Stimulated activated CD4-positive, alpha-beta T cell treated with anti-CD3 and anti-CD28 coated beads, Interleukin-1b, Interleukin-23, amount 100 ng/mL, for 4 hours (primary cell): ENCODE results near the gene MRPS6.
A peak's percentile ranks its signal among the peaks of the same experiment; 100 is the strongest.

Source experiments
- DNase-seq, 2 donors: peaks; one replicate each; pipeline ENCODE4 v3.0.0-alpha.2; 2020; ENCODE audit warnings: low read depth in 2 of 2

MRPS6 gene

GRCh38 chr21:34100337-34100736 is 27.0 kb downstream of the MRPS6 start:
- DNase-seq = no peak

DNA sequence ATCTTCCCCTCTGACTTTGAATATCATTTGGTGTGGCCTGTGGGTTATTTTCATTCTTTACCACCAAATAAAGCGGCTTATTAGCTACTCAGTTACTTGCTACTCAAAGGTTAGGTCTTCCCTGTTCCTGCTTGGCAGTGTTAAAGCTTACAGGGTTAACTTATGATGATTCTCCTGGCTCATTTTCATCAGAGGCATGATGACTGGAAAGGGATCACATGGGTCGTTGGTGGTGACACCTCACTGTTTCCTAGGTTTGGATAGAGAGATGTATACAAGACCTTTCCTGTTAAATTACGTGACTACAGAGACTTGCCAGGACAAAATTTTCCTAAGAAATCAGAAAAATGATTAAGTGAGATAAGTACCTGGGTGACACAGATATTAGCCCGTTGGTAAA is 27.4 kb downstream of the MRPS6 start:
- DNase-seq = no peak

DNA sequence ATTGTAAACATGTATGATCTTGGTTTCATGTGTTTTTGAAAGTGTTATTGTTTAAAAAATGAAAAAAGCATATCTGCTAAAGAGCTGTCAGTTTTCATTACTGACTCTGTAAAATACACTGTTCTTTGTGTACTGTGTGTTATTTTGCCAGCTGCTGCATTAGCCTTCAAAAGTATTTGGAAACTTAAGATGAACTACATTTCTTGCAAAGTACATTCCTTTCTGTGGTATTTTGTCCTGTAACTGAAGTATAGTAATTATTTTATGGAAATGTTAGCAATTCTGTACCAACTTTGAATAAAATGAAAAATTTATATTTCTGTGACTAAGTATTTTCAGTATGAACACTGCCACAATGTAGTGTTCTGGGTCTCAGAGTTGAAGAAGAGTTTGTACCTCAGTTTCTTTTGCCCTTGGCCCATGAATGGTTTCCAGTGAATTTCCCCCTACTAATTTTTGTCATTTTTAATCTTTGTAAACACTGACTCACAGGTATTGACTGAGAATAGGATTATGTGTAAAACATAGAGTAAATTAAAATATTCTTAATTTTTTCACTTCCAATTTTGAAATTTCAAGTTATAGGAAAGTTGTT is 32.7 kb downstream of the MRPS6 start:
- DNase-seq = no peak

GRCh38 chr21:34107606-34108005 is 34.2 kb downstream of the MRPS6 start:
- DNase-seq = no peak

GRCh38 chr21:34109075-34109474 is 35.7 kb downstream of the MRPS6 start:
- no peak for DNase-seq

- no peak for DNase-seq
Measured at GRCh38 chr21:34110594-34111202, 37.3 kb downstream of the MRPS6 start.

GRCh38 chr21:34112316-34113033 is 39.1 kb downstream of the MRPS6 start:
- no peak for DNase-seq

DNA sequence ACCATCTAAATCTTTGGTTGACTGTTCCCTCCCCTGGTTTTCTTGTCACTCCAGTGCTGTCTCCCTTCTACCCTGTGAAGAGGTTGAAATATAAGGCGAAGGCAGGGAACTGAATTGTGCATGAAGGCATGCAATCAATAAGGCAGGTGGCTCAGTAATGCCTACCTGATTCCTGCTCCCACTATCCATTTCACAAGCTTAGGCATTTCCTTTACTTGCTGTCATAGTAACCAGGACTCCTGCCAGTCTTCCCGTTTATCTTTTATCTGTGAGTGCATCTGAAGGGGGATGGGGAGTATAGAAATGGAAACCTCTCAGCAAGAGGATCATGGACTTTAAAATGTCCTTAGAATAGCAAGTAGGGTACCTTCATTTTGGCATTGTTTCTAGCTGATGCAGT is 40.5 kb downstream of the MRPS6 start:
- no peak for DNase-seq

GRCh38 chr21:34115160-34115559 is 41.8 kb downstream of the MRPS6 start:
- DNase-seq = no peak

- no peak for DNase-seq
Measured at GRCh38 chr21:34116569-34116968, 43.2 kb downstream of the MRPS6 start.

DNA sequence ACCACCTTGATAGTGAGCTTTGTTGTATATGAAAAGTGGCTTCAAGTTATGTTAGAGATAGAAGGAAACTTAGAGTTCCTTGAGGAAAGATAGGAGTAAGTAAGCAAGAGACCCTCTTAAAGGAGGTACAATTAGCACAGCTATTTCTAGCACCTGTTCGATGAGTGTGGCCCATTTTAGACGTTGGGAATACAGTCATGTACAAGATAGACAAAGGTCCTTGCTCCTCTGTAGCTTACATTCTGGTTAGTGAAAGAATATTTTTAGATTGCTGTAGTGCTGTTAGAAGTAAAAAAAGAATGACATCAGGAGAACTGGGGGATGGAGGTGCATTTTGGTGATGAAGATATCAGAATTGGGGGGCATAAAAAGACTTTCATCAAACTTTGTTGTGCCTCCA is 47.5 kb downstream of the MRPS6 start:
- no peak for DNase-seq

- DNase-seq = no peak
Measured at GRCh38 chr21:34122047-34122446, 48.7 kb downstream of the MRPS6 start.

DNA sequence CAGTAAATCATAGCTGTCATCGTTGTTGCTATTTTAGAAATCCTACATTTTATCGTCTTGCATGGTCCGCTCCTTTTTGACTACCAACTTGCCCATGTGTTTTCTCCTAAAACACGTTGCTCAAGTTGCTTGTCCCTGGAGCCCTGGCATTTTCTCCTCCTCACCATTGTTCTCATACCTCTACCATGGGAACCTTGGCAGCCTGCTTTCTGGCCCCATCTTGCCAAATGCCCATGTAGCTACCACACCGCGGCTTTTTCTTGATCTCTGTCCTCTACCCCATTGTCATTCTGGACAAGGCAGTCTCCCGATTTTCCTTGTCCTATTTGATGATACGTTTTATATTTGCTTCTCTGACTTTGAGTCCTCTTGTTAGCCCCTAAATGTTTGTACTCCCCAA is 50.2 kb downstream of the MRPS6 start:
- no peak for DNase-seq

DNA sequence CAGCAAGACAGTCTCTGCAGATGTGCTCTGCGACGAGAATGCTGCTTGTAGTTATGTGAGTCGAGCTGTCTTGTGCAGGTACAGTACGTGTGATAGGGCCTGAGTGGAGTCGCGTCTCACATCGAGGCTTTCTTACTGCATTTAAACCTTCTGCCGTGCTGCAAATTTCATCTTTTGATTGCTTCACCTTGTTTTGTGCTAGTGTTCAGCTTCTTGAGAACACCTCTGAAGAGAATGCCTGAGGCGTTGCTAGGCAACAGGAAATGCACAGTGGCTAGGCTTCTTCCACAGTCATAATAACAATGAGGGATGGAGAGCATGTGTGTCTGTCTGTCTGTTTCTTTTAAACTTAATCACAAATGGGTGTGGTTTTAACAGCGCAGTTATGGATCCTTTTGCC is 52.9 kb downstream of the MRPS6 start:
- DNase-seq = no peak

DNA sequence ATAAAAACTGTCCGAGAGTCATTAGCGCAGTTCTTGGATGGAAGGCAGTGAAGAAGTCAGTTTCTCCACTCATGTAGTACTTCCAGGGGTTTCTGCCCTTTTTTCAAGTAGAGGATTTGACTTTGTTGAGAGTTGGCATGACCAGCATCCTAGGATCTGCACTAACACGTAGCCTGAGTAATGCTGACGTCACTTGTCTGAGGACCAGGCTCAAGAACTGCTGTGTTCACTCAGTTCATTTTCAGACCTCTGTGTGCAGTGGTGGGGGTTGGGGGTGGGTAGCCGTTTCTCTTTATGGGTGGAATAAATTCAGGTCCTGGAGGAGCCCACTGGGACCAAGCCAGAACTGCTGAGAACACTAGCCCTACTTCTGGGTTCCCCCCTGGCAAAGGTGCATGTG is 53.3 kb downstream of the MRPS6 start:
- no peak for DNase-seq

DNA sequence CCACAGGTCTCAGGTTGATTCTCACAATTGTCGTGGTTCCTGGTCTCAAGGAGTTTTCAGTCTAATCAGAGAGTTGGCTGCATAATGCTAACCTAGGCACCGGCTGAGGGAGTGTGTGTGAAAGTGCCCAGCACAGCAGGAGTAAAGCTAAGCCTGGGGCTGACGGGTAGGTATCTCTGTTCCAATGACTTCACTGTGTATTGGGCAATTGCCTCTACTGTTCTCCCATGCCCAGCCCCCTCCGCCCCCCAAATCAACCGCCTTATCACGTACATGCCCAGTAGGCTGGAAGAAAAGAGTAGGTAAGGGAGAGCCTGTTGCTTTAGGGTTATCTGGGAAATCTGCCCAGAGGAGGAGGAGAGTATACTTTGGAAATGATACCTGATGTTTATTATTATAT is 54.7 kb downstream of the MRPS6 start:
- DNase-seq = no peak

GRCh38 chr21:34128674-34129038 is 55.3 kb downstream of the MRPS6 start:
- no peak for DNase-seq

DNA sequence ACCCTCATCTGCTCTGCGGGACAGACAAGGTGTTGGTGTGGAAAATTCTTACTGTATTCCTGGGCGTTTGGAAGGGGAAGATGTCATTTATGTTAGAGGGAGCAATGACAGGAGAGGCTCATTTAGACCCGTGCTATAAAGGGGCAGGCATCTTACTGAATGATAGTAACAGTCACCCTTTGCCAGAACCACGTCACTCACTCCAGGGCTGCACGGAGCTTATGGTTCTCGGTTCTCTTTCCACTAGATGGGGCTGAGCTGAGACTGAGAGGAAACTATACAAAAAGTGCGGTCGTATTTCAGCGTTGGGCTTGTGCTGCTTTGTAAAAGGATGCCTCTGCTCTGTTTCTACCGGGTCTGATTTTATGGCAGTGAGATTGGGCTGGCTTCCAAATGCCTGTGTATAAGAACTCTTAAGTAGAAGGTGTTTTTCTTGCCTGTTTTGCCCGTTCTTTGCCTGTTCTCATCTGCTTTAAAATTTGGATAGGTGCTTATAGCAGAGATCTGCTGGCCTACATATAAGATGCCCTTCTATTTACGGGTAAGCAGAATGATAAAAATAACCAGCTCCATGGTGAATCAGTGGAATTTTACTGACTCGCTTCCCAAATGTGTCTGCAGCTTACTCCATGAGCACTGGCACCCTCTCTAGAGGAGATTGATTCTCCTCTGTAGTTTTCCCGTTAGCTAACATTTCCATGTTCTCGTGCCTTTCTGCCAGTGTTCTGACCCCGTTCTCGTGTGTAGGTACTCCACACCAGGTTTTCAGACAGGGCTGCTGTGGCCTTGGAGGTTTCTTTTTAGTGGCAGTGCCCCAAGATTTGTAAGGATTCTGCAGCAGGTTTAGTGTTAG is 55.9 kb downstream of the MRPS6 start:
- DNase-seq = peak; percentile 39 to 48

GRCh38 chr21:34129901-34130715 is 56.7 kb downstream of the MRPS6 start:
- DNase-seq = no peak

DNA sequence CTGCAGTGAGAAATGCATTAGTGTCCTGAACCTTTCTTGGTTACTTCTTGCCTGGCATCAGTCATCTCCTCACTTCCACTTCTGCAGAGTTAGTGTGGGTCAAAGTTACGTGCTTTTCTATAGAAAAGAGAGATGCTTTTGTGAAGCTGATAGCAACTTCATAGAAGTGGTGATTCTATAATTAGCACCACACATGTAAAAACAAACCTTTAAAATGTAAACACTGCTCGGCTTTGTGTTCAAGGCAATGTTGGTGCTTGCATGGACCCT is 57.3 kb downstream of the MRPS6 start:
- no peak for DNase-seq

DNA sequence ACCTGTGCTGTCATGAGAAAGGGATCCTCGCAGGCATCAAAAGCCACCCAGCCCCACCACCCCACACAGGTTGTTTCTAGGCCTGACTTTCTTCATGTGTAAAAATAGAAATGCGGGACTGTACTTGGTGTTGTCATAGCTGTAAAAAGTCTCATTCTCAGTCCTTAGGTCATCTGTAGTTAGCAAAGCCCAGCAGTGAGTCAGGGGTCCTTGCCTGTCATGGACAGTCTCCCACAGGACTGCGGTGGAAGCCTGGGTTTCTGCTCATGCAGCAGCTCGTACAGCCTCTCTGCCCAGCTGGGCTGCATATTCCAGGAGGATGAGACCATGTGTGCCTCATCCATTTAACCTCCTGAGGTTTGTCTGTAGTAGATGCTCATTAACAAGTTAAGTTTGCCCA is 58.2 kb downstream of the MRPS6 start:
- no peak for DNase-seq

- DNase-seq = no peak
Measured at GRCh38 chr21:34132202-34132601, 58.8 kb downstream of the MRPS6 start.
